K562 (cell line): ENCODE results near the gene ARHGEF26. TPM values are rescaled to one million over a fixed set of nuclear protein-coding genes. Genes with fewer than 3 reads are reported as not detected.

Experiments
- ATAC-seq: fragments of 200-7000 bp; cut with Tn5 transposase; 3 replicates; pipeline ENCODE4 v1.9.1; 2020; ENCODE audit warnings: moderate library complexity
- BruUV-seq: library from RNA; stranded (reverse); fragments of 400-500 nt; replicated peaks from 2 replicates; lab custom pipeline; 2021; lab: Mats Ljungman, UMichigan
- CTCF ChIA-PET: fragments of 300-600 bp; formaldehyde crosslinking; extraction: SDS; loops from one replicate; lab custom pipeline; 2021; ENCODE audit warnings: low intra/inter-chr PET ratio; lab: Yijun Ruan, JAX
- POLR2A ChIA-PET: fragments of 300-600, 350-650 bp; sonication (Branson Sonifier 250); formaldehyde crosslinking; extraction: SDS; loops from one replicate; lab custom pipeline; 2021; ENCODE audit warnings: antibody characterized with exemption, inconsistent platforms; lab: Yijun Ruan, JAX
- DNase-seq, 4 experiments: peaks; one replicate each; pipeline versions ENCODE4 v3.0.0 to v3.0.0-alpha.2; 2011 to 2018; ENCODE audit warnings: low spot score in 3 of 4, mixed read lengths in 3 of 4; ENCODE audit errors: extremely low read depth in 1 of 4
- FAIRE-seq: peaks from 2 replicates; lab custom pipeline; 2011; peaks lifted over from hg19 to GRCh38; lab: Jason Lieb, UNC
- H2AFZ ChIP-seq: 2 replicates; pipeline ENCODE4 v1.6.0; 2011; ENCODE audit warnings: low read depth, low read length, control low read depth, inconsistent platforms
- H3K27ac ChIP-seq: fragments of 200-600 bp; 3 replicates; pipeline ENCODE4 v1.8.0; 2011; ENCODE audit warnings: low read depth, mild to moderate bottlenecking, control low read depth, inconsistent platforms, low read length, moderate library complexity, mixed read lengths; ENCODE audit errors: extremely low read depth
- H3K27me3 ChIP-seq, 2 experiments: fragments of 300-600 bp in 1 of 2; 2 replicates in 1 of 2; 3 replicates in 1 of 2; pipeline versions ENCODE4 v1.6.0 to v1.8.0; 2011; ENCODE audit warnings: inconsistent platforms in 2 of 2, low read length in 2 of 2, mild to moderate bottlenecking in 1 of 2, mixed read lengths in 1 of 2, moderate library complexity in 1 of 2; ENCODE audit not compliant: control insufficient read depth in 2 of 2, insufficient read depth in 2 of 2
- H3K36me3 ChIP-seq: fragments of 300-600 bp; 3 replicates; pipeline ENCODE4 v1.8.0; 2011; ENCODE audit warnings: mild to moderate bottlenecking, low read length, inconsistent platforms; ENCODE audit not compliant: control insufficient read depth, insufficient read depth
- H3K4me1 ChIP-seq, 2 experiments: fragments of 200-600 bp in 1 of 2; replicated peaks in 1 of 2; 2 replicates in 1 of 2; 3 replicates in 1 of 2; pipeline versions ENCODE4 v1.5.1 to v1.8.0; 2011; ENCODE audit warnings: inconsistent platforms in 2 of 2, low read length in 2 of 2, mild to moderate bottlenecking in 1 of 2, mixed read lengths in 1 of 2, moderate library complexity in 1 of 2; ENCODE audit not compliant: control insufficient read depth in 2 of 2, insufficient read depth in 2 of 2
- H3K4me2 ChIP-seq: 2 replicates; pipeline ENCODE4 v1.6.1; 2011; ENCODE audit warnings: low read length, control low read depth, inconsistent platforms, mixed read lengths; ENCODE audit not compliant: insufficient read depth
- H3K4me3 ChIP-seq: fragments of 200-600 bp; sonication (generic), shearing (Covaris generic); 2 replicates; pipeline ENCODE4 v1.5.1; 2016; ENCODE audit warnings: control low read depth, inconsistent platforms
- H3K79me2 ChIP-seq: fragments of 200-600 bp; 3 replicates; pipeline ENCODE4 v1.8.0; 2011; ENCODE audit warnings: low read length, inconsistent platforms; ENCODE audit not compliant: control insufficient read depth, insufficient read depth
- H3K9ac ChIP-seq, 2 experiments: 2 replicates each; pipeline versions ENCODE4 v1.6.0 to v1.6.1; 2011; ENCODE audit warnings: low read depth in 2 of 2, low read length in 2 of 2, control low read depth in 1 of 2, inconsistent platforms in 1 of 2, mild to moderate bottlenecking in 1 of 2, mixed read lengths in 1 of 2; ENCODE audit not compliant: insufficient read depth in 1 of 2
- H3K9me1 ChIP-seq: one replicate; pipeline ENCODE4 v1.6.0; 2011; ENCODE audit warnings: inconsistent platforms, mild to moderate bottlenecking, low read length, moderate library complexity; ENCODE audit not compliant: control insufficient read depth, insufficient read depth
- H3K9me3 ChIP-seq: replicated peaks from 2 replicates; pipeline ENCODE4 v1.5.1; 2011; ENCODE audit warnings: low read depth, low read length, inconsistent platforms; ENCODE audit not compliant: control insufficient read depth, insufficient read depth
- H4K20me1 ChIP-seq: replicated peaks from 2 replicates; pipeline ENCODE4 v1.6.1; 2011; ENCODE audit warnings: low read length, inconsistent platforms, mixed read lengths; ENCODE audit not compliant: control insufficient read depth, insufficient read depth
- MCM7 ChIP-seq, 2 experiments: fragments of 450-650 bp; IDR thresholded peaks; 2 replicates each; pipeline ENCODE4 v1.6.1; 2016 to 2018
- NCOA4 ChIP-seq: fragments of 450-650 bp; IDR thresholded peaks from 2 replicates; pipeline ENCODE4 v1.6.1; 2018; ENCODE audit warnings: mild to moderate bottlenecking; ENCODE audit not compliant: partially characterized antibody
- RFX1 ChIP-seq: fragments of 450-650 bp; IDR thresholded peaks from 2 replicates; pipeline ENCODE4 v1.6.1; 2016; ENCODE audit warnings: mild to moderate bottlenecking, moderate library complexity
- TAF15 ChIP-seq: fragments of 200-400 bp; formaldehyde crosslinking; IDR thresholded peaks from 2 replicates; pipeline ENCODE4 v1.6.1; 2017; ENCODE audit warnings: mild to moderate bottlenecking, low read depth, low read length, moderate library complexity
- WGBS: fragments of 100-300 bp; shearing (Covaris generic); methylation state at CpG from one replicate; pipeline ENCODE4 v1.1.6; 2016; ENCODE audit warnings: low coverage, mixed read lengths; ENCODE audit not compliant: insufficient coverage; ENCODE audit errors: missing lambda C conversion rate; 5-methylcytosine and 5-hydroxymethylcytosine counted together
- in situ Hi-C: fragments of 300-500 bp; cut with MboI; formaldehyde crosslinking; loops from 4 replicates; pipeline ENCODE4 v1.15.0; 2018; ENCODE audit warnings: inconsistent platforms, mixed read lengths
- intact Hi-C: fragments of 100-400 bp; cut with micrococcal nuclease; formaldehyde crosslinking; loops from 2 replicates; pipeline ENCODE4 v1.14.2; 2022
- polyA plus RNA-seq, 8 experiments: library from polyadenylated mRNA; depleted of rRNA in 4 of 8; stranded (reverse) in 5 of 8; unstranded in 3 of 8; fragments of >200 nt; fragmentation: Nextera tagmentation in 2 of 8; fragmentation: Illumina TruSeq in 1 of 8; extraction: Ambion mirVana in 2 of 8; extraction: Trizol in 1 of 8; gene quantifications; 2 replicates each; pipeline versions ENCODE4 v1.2.1 to v1.2.3, GENCODE V29; 2011 to 2014; ENCODE audit warnings: inconsistent platforms in 1 of 8, missing spikeins in 1 of 8
- total RNA-seq, 7 experiments: library from RNA; depleted of rRNA in 6 of 7; stranded (reverse); fragments of >200 nt in 6 of 7; fragmentation: Illumina TruSeq in 2 of 7; extraction: Trizol in 2 of 7; gene quantifications; 2 replicates each; pipeline versions ENCODE4 v1.2.1 to v1.2.3, GENCODE V29; 2011 to 2021; ENCODE audit warnings: low replicate concordance in 1 of 7
- TF ChIP-seq, protein P1 (sequence below): sonication (generic); formaldehyde crosslinking; IDR thresholded peaks from 2 replicates; pipeline ENCODE4 v1.8.0; 2022; ENCODE audit warnings: mild to moderate bottlenecking, missing genetic modification reagents, borderline replicate concordance

ARHGEF26 gene
- total and polyA plus RNA-seq, 9 of the 15 experiments (the other 6 are each of a cell fraction or from before 2014, with no cell fraction given) = 0.01 to 0.11 (median 0.04) TPM; not detected in 2

DNA sequence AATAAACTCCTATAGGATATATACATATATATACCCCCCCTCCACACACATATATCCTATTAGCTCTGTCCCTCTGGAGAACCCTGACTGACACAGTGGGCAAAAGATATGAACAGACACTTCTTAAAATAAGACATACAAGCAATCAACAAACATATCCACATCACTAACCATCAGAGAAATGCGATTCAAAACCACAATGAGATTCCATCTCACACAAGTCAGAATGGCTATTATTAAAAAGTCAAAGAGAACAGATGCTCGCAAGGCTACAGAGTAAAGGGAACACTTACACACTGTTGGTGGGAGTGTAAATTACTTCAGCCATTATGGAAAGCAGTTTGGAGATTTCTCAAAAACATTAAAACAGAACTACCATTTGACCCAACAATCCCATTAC, 46.2 kb upstream of the ARHGEF26 start:
- POLR2A ChIA-PET = no interaction called here
- H3K9ac ChIP-seq = no peak overlapping the region
- BruUV-seq = no TSS peak
- FAIRE-seq (no peak), DNase-seq (no peak), ATAC-seq (no peak)
- H4K20me1 ChIP-seq = no peaks in the 10 kb centered on the region; the same call in 1 of the 2 replicates
- 0% methylated on average over 2 of the region's 2 CpGs for WGBS
- H3K9me3 ChIP-seq = no peaks in the 10 kb centered on the region
- TF ChIP-seq TAF15 (no peak), MCM7 (IDR thresholded peaks at IDR 0.05) (no peak), NCOA4 (no peak), RFX1 (no peak)
- TF ChIP-seq, protein P1, sequence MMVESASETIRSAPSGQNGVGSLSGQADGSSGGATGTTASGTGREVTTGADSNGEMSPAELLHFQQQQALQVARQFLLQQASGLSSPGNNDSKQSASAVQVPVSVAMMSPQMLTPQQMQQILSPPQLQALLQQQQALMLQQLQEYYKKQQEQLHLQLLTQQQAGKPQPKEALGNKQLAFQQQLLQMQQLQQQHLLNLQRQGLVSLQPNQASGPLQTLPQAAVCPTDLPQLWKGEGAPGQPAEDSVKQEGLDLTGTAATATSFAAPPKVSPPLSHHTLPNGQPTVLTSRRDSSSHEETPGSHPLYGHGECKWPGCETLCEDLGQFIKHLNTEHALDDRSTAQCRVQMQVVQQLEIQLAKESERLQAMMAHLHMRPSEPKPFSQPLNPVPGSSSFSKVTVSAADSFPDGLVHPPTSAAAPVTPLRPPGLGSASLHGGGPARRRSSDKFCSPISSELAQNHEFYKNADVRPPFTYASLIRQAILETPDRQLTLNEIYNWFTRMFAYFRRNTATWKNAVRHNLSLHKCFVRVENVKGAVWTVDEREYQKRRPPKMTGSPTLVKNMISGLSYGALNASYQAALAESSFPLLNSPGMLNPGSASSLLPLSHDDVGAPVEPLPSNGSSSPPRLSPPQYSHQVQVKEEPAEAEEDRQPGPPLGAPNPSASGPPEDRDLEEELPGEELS (CRISPR knock-in tag) = no peak
- TF ChIP-seq, all 486 proteins: peak for 0
- Histone ChIP-seq H3K36me3 (no peaks in the 10 kb centered on the region), H3K27me3 (no peaks in the 10 kb centered on the region), H3K9me1 (no peaks in the 10 kb centered on the region), H2AFZ (no peak overlapping the region), H3K27ac (no peak overlapping the region), H3K4me1 (no peaks in the 10 kb centered on the region), H3K4me2 (no peak overlapping the region), H3K4me3 (no peak overlapping the region), H3K79me2 (no peaks in the 10 kb centered on the region)
- CTCF ChIA-PET = no interaction called here
- in situ Hi-C loops (no loop called here), intact Hi-C loops (no loop called here)
